ENCODE results near the gene PLEKHB1.

DNA sequence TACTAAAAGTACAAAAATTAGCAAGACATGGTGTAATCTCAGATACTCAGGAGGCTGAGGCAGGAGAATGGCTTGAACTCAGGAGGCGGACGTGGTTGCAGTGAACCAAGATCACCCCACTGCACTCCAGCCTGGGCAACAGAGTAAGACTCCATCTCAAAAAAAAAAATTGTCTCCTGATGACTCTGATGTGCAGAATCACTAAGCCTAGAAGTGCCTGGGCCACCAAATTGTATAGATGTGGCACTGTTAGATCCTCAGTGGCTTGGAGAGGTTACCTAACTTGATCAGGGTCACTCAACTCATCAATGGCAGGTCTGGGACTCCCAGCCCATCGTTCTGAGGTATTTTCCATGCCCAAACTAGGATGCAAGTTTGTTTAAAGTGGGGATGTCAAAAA is 10.6 kb downstream of the PLEKHB1 start:
- TF ChIP-seq, protein P1, sequence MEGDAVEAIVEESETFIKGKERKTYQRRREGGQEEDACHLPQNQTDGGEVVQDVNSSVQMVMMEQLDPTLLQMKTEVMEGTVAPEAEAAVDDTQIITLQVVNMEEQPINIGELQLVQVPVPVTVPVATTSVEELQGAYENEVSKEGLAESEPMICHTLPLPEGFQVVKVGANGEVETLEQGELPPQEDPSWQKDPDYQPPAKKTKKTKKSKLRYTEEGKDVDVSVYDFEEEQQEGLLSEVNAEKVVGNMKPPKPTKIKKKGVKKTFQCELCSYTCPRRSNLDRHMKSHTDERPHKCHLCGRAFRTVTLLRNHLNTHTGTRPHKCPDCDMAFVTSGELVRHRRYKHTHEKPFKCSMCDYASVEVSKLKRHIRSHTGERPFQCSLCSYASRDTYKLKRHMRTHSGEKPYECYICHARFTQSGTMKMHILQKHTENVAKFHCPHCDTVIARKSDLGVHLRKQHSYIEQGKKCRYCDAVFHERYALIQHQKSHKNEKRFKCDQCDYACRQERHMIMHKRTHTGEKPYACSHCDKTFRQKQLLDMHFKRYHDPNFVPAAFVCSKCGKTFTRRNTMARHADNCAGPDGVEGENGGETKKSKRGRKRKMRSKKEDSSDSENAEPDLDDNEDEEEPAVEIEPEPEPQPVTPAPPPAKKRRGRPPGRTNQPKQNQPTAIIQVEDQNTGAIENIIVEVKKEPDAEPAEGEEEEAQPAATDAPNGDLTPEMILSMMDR (IDR thresholded peaks at IDR 0.05) = no peak
- no peak for TF ChIP-seq POLR2A (IDR thresholded peaks at IDR 0.05)

Data from testis (tissue), 2 donors.